Activated CD8-positive, alpha-beta memory T cell treated with anti-CD3 and anti-CD28 coated beads, Interleukin-2, amount 50 U/mL, for 24 hours (primary cell): ENCODE results near the gene AGRP.

Source experiments
- DNase-seq: peaks from one replicate; pipeline ENCODE4 v3.0.0-alpha.2; 2020; ENCODE audit errors: extremely low read depth

Gene AGRP

DNA sequence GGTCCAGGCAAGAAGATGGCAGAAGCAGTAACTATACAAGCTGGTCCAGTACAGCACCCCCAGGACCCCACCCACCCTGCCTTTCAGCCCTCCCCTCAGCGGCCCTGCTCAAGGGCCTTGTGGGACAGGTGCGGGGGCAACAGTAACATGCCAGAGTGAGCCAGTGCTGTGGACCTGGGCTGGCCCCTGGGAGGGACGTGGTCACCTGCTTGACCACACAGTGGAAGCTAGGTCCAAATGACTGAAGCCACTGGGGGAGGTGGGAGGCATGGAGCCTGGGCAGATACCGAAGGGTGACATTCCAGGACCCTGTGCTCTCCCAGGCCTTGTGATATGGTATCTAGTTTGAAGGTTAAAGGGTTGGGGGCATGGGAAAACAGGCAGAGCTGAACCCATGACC lies 19.7 kb downstream of the AGRP start:
- no peak for DNase-seq

DNA sequence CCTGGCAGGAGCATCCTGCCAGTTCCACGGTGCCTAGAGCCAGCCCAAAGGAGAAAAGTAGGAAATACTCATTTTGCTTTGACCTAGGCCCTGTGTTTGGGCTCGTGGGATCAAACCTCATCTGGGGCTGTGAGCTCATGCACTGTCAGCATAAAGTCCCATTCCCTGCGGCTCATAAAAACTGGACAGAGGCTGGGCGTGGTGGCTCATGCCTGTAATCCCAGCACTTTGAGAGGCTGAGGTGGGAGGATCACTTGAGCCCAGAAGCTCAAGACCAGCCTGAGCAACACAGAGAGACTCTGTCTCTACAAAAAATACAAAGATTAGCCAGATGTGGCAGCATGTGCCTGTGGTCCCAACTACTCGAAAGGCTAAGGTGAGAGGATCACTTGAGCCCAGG lies 20.3 kb downstream of the AGRP start:
- DNase-seq: no peak

DNA sequence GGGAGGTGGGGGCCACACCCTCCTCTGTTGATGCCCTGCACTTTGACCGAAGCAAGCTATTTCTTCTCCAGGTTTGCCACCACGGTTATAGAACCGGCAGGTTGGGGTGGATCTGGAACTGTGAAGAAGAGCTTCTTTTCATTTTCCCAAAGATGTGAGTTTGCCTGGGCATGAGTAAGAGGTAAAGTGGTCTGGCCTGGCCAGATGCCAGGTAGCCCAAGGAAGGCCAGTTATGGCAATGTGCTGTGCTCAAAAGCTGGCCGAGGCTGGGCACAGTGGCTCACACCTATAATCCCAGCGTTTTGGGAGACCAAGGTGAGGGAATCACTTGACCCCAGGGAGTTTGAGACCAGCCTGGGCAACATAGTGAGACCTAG lies 21.1 kb downstream of the AGRP start:
- DNase-seq: no peak

DNA sequence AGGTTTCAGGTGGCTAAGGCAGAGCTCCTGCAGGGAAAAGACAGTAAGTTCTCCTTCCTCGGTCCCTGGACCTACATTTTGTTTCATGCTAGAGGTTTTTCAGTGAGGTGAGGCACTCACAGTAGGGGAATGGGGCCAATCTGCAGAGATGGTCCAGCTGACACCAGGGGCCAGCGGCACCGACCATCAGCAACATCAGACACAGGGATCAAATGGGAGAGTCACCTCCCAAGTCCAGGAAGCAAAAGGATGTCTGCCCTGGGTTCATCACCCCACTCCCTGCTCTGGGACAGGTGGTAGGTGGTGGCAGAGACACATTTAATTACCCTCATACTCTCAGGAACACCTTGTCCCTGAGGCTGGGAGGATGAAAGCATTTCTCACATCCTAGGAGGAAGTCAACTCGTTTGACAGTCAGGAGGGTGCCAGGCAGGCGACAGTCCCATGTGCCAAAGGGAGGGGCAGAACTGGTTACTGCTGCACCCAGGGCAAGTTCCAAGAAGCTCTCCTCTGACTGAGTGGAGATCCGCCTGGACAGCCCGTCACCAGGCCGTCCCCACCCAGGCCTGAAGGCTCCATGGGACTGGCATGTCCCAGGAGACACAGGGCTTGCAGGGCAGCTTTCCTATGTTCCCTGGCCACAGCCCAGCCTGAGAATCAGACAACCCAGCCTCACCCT lies 21.6 kb downstream of the AGRP start:
- DNase-seq: no peak

DNA sequence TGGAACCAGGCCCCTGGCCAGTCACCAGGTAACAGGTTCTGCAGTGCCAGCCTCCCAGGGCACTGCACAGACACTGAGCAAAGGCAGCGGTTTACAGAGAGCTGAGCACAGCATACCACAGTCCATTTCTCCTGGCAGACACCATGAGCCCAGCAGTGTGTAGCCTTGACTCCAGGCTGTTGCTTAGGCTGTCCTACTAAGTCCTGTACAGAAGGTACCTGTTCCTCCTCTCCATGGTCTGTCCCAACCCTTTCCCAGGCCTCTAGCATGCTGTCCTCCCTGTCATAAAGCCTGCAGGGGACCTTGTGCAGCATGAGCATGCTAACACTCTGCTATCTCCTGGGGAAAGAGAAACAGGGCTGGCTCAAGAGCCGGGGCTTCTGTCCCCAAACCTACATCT lies 22.4 kb downstream of the AGRP start:
- no peak for DNase-seq

DNA sequence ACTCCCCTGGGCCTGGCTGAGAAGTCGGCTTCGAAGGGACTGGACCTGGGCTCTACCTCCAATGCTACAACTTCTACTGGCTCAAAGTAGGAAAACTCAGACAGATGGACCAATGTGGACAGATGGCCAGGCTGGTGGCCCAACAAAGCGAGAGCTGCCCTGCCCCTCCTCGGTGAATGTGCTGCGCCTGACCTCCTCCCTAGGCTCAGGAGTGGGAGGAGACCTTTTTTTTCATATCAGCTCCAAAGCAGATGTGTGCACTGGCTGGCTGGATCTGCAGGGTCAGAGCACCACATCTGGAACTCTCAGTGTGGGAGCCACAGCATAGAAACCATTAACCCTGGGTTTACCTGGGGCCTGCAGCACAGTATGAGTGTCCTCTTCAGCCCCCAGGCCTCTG lies 23.2 kb downstream of the AGRP start:
- DNase-seq: no peak

DNA sequence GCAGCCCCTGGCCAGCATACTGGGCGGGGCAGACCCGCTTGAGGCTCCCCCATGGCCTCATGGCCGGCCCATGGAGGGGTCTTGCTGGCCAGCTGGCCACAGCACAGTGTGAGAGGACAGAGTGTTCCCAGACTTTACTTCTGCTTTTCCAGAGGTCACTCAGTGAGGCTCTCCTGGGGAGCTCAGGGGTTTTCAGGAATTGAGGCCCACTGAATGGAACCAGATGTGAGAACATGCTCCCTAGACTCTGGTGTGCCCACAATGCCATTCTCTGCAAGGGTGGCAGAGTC lies 23.5 kb downstream of the AGRP start:
- DNase-seq: no peak

DNA sequence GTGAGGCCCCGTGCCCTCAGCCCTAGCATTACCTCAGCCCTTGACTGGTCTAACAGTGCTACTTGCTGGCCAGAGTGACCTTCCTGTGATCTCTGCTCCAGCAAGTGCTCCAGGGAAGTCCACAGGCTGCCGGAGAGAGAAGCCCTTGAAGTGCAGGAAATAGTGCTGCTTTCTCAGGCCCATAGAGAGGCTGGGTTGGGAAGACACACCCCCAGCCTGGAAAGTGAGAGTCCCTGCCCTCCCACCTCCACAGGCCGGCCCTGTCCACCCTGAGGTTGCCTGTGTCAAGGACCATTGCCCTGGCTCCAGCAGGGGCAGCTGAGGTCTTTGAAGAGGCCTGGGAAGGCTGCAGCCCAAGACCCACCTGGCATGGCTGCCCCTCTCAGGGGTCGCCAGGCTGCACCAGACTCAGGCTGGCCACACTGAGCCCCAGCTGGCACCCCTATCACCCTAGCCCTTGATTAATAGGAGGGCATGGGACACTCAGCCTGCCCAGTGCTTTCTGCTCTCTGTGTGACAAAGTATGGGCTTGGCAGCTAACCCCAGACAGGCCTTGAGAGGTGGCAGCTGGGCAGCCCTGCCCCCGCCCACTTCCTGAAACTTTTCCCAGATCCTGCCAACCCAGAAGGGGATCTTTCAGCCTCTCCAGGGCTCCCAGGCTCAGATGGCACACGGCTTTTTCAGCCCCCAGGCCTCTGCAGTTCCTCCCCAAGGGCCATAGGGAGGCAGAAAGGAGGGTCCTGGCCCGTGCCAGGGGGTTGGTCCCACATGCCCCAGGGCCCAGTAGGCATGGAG lies 24.1 kb downstream of the AGRP start:
- no peak for DNase-seq

DNA sequence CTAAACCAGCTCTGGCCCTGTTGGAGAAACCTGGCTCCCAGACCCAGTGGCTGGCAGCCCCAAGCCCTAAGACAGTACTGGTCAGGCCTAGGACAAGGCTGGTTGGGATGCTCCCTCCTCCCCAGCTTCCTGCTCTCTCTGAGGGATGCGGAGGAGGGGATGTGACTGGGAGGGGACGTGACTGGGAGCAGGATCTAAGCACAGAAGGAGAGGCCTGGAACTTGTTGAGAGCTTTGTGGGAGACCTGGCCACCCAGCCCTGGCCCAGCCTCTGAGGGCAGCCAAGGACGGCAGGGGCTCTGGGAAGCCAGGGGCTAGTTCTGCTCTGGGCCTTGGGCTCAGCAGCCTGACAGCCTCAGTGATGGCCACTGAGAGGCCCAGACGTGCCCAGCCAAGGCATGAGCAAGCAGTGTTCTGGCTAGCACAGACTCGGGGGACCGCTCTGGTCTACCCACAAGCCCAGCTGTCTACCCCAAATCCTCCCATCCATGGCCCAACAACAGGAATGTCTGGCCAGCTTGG lies 25.2 kb downstream of the AGRP start:
- no peak for DNase-seq

DNA sequence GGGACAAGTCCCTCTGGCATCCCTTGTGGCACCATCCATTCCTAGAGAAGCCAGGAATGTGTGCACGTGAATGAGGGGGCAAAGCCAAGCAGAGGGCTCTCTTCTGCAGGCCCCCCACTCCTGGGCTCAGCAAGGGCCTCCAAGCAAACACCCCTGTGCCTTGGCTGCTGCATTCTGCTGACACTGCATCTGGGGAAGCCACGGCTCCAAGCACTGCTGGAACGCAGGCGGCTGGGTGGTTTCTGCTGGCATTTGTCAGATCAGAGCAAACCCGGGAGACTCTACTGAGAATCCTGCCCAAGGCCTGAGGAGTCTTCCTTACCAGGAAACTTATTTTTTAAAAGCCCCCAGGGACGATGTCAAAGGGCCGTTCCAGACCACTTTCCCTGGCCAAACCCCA lies 25.7 kb downstream of the AGRP start:
- DNase-seq: no peak

DNA sequence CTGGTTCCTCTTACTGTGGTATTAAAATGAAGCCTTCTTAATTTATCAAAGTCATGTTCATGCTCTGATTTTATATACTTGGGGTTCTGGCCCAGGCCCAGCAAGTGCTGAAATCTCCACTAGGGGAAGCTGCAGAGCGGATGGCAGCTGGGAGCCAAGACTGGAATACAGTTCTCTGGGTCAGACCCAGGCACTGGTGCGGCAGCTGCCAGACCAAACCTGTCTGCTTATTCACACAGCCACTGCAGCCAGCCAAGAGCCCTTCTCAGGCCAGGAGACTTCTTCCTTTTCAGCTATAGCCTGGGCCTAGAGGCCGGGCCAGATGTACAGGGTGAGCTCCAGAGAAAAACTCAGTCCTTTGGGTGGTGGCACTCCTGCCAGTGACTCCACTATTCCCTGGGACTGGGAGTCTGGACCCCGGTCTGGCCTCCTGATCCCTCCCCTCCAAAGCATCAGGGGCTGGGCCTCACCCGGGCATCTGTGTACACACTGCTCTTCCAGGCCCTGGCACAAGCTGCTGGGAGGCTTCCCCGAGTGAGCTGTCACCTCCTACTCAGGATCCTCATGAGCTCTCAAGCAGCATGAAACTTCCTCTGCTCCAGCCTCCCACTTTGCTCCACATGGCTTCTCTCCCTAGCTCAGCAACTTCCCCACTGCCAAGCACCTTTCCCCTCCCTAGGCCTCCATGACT lies 26.8 kb downstream of the AGRP start:
- DNase-seq: no peak

DNA sequence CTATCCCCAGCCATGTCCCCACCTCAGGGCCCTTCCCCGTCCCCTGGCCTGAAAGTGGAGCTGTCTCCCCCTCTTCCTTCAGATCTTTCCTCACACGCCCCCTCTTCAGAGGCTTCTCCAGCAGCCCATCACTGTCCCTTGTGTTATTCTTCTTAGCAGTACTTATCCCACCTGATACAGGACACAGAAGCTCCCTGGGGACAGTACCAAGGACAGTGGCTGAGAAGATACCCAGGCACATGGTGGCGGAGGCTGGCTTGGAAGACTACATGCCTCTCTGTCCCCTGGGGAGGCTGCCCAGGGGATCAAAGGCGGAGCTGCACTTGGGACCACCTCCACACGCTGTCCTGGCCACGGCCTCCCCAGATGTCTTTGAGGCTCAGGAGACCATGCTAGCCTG lies 28.5 kb downstream of the AGRP start:
- DNase-seq: no peak

DNA sequence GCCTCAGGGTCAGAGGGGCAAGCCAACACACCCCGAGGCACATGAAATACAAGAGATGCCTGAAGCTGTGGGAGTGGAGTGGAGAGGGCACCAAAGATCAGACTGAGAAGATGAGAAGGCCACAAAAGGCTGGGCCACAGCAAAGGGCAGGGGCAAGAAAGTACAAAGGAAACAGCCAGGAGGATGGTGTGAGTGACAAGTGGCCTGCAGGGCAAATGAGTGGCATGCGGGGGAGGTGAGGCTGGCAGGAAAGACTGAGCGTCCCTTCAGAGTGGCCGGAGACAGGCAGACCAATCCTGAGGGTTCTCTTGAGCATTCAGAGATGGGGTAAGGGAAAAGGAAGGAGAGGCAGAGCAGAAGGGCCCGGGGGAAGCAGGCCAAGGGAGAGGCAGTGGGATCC lies 29.2 kb downstream of the AGRP start:
- DNase-seq: no peak

DNA sequence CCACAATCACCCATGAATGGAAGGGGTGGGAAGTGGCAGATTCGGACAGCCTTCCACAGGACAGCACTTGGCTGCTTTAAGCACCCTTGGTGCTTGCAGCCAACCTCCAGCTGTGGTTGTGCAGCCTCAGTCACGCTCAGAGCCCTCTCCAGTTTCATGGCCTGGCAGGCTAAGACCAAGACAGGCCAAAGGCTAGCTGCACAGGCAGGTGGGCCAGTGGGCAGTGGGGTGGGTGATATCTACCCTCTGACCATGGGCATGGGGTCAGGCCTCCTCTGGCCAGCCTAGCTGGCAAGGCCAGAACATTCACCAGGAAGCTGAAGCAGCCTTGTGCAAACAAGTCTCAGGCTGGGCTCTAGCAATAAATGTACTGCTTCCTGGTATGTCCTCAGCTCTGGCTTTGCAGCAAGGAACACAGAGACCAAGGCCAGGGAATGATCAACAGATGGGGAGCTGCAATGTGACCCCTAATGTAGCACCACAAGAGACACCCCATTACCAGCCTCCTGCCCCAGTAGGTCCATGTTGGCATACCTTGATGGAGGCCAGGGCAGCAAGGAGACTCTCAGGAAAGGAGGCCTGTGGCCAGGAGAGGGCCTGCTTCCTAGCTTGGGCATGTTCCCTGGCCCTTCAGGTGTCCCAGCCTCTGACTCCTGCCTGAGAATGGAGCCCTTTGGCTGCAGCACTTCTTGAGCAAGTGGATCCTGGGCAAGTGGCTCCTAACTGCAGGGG lies 31.5 kb downstream of the AGRP start:
- no peak for DNase-seq

DNA sequence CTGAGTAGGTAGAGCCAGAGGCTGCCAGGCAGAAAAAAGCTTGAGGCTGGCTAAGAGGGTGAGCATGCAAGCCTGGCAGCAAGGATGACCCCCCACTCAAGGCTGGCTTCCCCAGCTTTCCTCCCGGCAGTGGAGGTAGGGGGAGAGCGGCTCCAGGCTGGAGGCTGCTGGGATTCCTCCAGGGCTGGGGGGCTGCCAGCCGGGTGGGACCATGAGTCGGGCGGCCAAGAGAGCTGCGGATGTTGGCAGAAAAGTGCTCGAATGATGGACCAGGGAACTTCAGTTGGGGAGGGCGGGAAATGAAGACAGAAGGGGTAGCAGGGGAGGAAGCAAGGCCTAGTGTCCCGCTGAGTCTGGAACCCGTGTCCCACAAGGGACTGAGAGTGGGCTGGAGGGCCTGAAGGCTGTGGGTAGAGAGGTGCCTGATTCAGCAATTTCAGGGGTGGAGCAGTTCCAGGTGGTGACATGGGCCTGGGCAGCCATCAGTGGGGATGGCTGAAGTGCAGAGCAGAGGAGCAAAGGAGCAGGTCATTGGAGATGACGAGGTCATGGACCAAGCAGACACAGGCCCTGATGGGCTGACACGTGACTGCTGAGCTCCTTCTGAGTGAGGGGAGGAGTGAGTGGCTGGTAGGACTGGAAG lies 32.2 kb downstream of the AGRP start:
- DNase-seq: no peak

DNA sequence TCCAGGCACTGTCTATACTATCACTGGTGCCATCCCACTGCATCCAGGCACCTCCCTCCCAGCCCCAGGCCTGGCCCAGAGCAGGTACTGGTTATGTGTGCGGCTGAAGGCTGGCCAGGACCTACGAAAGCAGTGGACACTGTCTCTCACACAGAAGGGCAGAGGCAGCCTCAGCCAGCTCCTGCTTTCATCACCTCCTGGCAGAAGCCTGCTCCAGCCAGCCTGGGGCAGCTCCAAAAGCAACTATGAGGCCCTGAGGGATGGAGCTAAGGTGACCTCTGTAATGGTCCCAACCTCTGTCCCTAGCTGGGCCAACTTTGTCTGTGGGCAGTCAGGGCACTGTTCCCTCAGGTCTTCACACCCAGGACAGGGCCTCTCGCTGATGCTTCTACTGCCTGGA lies 33.6 kb downstream of the AGRP start:
- DNase-seq: no peak

DNA sequence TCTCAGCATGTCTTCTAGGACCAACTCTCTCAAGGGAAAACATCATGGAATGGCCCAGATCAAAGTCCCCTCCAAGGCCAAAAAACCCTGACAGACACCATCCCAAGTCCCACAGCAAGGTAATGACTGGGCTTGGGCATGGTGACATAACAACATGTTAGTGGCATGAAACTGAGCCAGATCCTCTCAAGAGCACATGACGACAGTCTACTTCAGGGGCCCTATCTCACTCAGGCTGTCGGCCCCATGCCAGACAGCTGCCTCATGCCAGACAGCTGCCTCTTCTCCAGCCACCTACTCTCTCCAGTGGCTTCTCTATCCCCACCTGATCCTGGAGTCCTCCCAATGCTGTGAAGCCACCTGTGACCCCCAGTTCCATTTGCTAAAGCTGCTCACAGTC lies 34.0 kb downstream of the AGRP start:
- DNase-seq: no peak

DNA sequence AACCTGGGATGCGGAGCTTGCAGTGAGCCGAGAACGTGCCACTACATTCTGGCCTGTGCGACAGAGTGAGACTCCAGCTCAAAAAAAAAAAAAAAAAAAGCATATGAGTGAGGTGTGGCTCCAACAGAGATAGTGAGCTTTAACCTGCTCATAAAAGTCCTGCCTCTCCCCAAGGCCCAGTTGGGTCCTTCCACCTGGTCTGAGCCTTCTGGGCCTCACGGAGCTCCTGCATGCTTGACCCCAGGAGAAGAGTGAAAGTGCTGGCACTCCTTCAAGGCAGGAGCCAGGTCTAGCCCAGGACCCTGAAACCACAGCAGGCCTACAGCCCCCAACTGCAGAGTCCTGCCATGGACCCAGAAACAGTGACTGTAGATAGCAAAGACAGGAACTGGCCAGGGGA lies 34.8 kb downstream of the AGRP start:
- DNase-seq: no peak

DNA sequence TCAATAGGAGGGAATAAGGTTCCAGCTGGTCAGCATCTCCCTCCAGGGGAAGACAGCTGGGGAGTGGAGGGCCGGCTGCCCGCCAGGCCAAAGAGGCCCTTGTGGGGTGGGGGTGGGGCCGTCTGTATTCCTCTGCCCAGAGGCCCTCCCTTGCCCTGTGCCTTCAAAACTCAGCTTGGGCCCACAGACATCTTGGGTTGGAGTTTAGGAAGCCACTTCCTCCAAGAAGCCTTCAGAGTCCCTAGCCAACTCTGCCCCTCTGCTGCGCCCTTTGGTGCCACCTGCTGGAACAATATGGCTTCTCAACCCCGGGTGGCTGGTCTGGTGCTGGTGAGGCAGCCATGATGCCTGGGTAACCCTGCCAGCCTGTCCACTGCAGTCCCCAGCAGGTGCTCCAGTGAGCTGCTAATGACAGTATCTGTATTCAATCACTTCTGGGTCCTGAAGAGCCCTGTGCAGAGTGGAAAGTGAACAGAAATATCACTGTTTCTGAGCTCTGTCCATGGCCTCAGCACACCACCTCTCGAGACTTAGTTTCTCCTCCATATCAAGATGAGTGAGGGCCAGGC lies 35.8 kb downstream of the AGRP start:
- DNase-seq: peak; percentile 24

DNA sequence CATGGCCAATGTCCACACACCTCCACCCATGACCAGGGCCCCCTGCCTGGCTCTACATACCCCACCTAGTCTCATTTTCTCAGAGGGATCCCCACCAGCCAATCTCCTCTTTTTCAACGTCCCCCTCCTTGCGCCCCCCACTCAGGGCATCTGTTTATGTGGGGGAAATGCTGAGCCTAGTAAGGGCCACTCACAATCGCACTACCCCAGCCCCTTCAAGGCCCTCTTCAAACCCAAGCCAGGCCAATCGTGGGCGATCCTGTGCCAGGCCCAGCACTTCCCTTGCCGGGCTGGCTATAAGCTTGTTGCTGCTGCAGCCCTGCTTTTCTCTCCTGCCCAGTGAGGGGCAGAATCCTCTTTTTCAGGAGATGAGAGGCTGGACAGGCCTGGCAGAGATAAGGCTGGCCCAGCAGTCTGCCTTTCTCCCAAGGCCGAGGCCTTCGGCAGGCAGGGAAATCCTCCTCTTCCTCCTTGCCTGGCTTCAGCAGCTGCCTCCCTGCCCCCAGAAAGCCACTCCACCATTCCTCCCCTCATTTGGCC lies 36.3 kb downstream of the AGRP start:
- no peak for DNase-seq
